GM18498 (cell line): ENCODE measurements around the gene MSI2.
"Not testable (repeated sequence)": the region's sequence is repeated elsewhere in the genome, so short reads cannot be mapped to it uniquely, and the experiment has no call there.

ENCODE experiments used
- ATAC-seq: cut with Tn5 transposase; IDR thresholded peaks from one replicate; pipeline ENCODE4 v1.9.1; 2021; ENCODE audit warnings: mild to moderate bottlenecking, moderate library complexity; ENCODE audit not compliant: unreplicated experiment

Gene MSI2

DNA sequence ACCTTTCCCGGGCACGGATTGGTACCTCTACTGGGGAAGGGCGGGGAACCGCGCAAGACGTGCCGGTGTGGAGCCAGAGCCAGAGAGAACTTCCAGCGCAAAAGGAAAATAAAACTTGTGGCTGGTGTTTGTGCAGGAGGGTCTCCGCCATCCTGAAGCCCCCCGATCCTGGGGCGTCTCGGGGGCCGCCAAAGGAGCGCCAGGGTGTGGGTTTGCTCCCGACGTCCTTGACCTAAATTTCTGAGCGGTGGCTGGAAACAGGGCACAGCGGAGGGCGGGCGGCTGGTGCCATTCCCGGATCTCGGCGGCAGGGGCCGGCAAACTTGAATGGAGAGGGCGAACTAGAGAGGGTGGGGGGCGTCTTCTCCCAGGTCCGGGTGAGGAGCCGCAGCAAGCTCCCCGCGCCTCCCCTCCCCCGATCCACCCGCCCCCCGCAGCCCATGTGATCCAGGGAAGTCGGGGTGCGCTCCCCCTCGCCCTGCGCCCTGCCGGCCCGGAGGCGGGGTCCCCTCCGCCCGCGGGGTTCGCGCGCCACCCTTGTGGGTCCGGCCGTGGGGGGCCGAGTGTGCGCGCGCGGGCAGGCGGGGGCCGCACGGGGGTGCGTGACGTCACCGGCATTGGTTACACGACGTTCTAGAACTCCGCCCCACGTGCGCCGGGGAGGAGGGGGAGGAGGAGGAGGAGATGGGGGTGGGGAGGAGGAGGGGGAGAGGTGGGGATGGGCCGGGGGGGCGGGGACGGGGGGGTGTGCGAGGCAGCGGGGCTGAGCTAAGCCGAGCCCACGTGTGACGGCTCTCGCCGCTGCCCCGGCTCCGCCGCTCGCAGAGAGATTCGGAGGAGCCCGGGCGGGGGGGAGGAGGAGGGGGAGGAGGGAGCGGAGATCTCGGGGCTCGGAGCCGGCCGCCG lies at the start of gene MSI2:
Gene MSI2 (plus strand): TSS at position 748 of the 906 bp plus-strand sequence. CDS start 220 bp downstream, outside the sequence.
- peak; percentile 81 for ATAC-seq

DNA sequence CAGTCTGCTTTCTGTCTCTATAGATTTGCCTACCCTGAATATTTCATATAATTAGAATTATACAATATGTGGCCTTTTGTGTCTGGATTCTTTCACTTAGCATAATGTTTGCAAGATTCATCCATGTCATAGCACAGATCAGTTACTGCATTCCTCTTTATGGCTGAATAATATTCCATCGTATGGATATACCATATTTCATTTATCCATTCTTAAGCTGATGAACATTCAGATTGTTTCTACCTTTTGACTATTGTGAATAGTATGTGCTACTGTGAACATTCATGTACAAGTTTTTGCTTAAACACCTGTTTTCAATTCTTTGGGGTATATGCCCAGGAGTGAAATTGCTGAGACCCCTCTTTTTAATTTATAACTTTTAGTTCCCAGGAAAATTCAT lies 49.4 kb upstream of the MSI2 start:
- no peak for ATAC-seq

- ATAC-seq = no peak
Observed at GRCh38 chr17:57207396-57207795, 48.9 kb upstream of the MSI2 start.

- ATAC-seq = no peak
Observed at GRCh38 chr17:57210224-57210553, 46.1 kb upstream of the MSI2 start.

GRCh38 chr17:57210972-57211411 lies 45.3 kb upstream of the MSI2 start:
- no peak for ATAC-seq

DNA sequence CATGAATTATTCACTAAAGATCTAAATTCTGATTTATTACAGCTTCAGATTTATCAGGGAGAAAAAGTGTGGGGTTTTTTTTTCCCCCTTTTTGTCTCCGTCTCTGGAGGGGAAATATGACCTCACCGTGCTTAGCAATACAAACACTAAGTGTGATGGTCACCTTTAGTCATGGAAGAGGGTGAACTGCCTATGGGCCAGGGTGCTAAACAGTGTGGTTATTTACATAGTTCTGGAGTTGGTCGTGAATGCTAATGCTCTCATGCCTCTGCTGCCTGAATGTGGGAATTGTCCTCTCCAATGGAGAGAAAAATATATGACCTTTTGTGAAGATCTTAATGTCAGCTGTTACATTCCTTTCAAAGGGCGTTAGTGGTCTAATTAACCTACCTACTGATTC lies 44.8 kb upstream of the MSI2 start:
- ATAC-seq = no peak

DNA sequence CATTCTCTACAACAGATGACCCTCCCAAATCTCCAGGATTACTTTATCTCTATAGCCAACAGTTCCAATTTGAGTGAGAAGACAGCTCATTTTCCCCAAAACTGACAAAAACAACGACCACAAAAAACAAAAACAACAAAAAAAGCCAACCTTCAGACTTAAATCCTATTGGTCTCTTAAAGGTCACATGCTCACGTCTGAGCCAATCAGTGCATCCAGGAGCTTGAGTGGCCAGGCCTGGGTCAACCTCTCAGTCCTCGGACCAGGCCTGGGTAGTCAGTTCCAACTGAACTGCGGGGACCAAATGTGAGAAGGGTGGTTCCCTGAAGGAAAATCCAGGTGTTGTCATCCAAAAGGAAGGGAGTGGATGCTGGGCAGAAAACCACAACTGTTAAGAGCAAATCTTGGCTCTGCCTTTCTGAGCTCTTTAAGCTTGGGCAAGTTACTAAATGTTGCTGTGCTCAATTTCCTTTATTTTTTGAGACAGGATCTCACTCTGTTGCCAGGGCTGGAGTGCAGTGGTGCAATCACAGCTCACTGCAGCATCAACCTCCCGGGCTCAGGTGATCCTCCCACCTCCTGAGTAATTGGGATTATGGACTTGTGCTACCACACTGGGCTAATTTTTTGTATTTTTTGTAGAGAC lies 43.0 kb upstream of the MSI2 start:
- no peak for ATAC-seq

DNA sequence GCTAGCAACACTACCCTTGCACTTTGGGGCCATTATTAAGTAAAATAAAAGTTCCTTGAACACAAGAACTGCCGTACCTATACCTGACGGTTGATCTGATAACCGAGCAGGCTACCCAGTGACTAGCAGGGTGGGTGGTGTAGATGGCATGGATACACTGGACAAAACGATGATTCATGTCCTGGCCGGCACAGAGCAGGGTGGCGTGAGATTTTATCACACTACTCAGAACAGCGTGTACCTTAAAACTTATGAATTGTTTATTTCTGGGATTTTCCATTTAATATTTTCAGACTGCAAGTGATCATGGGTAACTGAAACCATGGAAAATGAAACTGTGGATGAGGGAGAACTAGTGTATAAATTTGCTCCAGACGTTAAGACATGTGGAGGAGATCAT lies 41.0 kb upstream of the MSI2 start:
- no peak for ATAC-seq

GRCh38 chr17:57221366-57222350 lies 34.7 kb upstream of the MSI2 start:
- no peak for ATAC-seq

GRCh38 chr17:57222422-57222821 lies 33.9 kb upstream of the MSI2 start:
- ATAC-seq = not testable (repeated sequence)

DNA sequence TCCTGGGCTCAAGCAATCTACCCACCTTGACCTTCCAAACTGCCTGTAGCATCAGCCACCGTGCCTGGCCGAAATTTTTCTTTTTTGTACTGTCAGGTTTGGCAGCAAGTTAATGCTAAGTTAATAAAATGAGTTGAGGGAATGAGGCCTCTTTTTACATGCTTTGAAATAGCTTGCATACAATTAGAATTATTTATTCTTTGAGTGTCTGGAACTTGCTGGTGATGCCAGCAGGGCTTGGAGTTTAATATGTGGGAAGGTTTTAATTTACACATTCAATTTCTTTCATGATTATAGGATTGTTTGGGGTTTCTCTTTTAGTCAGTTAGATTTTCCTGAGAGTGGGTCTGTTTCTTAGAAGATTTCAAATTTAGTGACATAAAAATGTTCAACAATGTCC lies 31.2 kb upstream of the MSI2 start:
- no peak for ATAC-seq

DNA sequence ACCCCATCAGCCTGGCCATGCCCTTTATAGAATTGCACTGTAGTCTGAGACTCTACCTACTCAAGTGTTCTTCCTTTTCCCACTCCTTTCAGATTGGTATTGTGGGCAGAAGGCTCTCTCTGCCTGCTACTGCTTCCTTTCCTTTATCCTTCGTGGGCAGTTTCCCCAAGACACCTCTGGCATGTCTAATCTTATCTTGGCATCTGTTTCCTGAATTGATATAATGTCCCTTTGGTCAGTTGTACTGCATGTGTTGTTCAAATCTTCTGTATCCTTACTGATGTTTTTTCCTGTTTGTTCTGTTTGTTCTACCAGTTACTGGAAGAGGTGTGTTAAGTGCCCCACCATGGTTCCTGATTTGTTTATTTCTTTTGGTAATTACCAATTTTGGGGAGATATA lies 29.5 kb upstream of the MSI2 start:
- ATAC-seq = no peak

GRCh38 chr17:57228911-57229310 lies 27.4 kb upstream of the MSI2 start:
- ATAC-seq = no peak

GRCh38 chr17:57234061-57234738 lies 22.1 kb upstream of the MSI2 start:
- no peak for ATAC-seq

DNA sequence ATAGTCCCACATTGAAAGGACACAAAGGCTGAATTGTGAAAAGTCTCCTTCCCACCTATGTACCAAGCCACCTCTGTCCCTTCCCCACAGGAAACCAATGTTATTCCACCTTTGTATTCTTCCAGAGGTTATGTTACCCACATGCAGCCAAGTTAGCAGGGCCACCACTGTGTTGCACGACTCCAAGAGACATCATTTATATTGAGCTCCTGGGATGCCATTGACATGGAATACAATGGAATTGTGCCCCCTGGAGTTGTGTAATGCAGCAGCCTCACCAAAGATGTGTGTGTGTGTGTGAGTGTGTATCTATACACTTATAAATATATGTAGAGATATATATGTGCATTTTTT lies 21.6 kb upstream of the MSI2 start:
- ATAC-seq = no peak

GRCh38 chr17:57235124-57235523 lies 21.2 kb upstream of the MSI2 start:
- ATAC-seq = no peak

DNA sequence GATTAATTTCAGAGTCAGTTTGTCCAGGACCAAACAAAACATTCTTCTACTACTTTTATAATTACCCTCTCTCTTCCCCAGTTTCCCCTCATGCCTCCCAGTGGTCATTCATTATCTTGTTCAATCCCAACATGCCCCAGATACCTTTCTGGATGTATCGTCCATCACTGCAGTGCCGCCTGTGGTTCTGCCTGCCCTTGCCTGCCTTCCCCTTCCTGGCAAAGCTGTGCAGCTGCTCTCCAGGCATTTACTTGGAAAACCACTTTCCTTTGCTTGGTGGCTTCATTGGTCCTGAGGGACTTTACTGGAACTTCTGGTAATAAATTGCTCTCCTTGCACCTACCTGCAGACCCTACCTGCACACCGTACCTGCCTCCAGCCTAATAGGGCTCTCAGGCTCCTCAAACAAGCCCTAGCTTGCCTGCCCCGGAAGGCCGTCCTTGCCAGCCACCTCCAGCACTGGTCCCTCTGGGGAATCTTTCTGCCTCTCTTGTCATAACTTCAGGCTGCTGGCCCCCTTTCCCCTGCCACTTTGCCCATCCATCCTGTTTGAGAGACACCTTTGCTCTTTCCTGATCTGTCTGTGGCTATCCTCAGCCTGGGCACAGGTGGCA lies 19.5 kb upstream of the MSI2 start:
- no peak for ATAC-seq

DNA sequence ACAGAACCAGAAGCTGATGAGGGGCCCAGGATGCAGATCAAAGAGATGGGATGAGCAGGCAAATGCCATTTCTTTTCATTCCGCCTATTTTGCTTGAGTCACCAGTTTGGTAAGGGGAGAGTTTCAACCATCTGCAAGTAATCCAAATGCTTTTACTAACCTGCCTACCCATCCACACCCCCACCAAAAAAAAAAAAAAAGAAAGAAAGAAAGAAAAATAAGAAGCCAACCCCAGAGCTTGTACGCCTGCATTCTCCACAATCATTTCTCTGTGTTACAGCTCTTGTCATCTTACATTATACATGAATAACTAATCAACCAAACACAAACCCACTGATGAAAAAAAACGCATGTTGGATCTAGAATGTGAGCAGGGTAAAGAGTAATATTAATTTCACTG lies 15.7 kb upstream of the MSI2 start:
- ATAC-seq = no peak

DNA sequence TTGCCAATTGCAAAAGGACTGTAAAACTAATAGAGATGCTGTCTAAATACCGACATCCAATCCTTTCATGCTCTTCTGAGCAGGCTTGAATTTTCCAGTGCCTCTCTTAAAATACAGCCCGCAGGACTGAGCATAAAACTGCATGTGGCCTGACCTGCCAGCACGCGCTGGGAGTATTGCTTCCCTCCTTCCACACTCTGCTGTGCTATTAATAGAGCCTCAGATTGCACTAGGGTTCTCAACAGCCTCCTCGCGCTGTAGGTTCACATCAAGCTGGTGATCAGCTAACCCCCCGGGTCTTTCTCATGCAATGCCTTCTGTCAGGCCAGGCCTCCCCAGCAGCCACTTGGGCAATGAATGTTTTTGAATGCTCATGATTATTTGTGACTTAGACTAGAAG lies 14.2 kb upstream of the MSI2 start:
- no peak for ATAC-seq

DNA sequence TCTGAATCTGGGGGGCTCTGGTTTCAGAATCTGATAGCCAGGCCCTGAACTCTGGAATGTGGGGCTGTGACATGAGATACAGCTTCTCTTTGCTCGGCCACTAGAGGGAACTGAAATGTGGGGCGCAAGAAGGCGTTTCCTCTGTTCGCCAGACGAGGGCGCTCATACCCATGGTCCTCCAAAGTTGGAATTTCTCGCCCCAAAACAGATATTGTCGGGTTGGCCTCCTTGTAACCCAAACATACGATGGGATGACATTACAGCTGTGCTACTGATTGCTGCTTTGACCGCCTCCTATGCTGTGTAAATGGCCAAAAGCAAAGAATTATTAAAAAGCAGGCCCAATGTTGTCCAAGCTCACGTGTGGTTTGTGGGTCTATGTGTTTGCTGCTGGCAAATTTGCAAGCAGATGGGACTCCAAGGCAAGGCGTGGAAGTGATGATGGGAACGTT lies 13.1 kb upstream of the MSI2 start:
- ATAC-seq = peak; percentile 50
